NB4 (cell line): ENCODE data around the gene CDH4.

ENCODE experiments used
- MYC ChIP-seq: IDR thresholded peaks from 2 replicates; pipeline ENCODE4 v1.6.1; 2011; ENCODE audit warnings: low read depth, low read length
- POLR2A ChIP-seq: IDR thresholded peaks from 2 replicates; pipeline ENCODE4 v1.6.1; 2011; ENCODE audit warnings: mild to moderate bottlenecking; ENCODE audit not compliant: insufficient read length; ENCODE audit errors: extremely low read depth
- TF ChIP-seq, protein P1 (sequence below): IDR thresholded peaks from one replicate; pipeline ENCODE4 v1.5.1; 2012; ENCODE audit warnings: low read depth, low read length
- TF ChIP-seq, protein P2 (sequence below): IDR thresholded peaks from 2 replicates; pipeline ENCODE4 v1.6.1; 2011; ENCODE audit warnings: low read depth, low read length

DNA sequence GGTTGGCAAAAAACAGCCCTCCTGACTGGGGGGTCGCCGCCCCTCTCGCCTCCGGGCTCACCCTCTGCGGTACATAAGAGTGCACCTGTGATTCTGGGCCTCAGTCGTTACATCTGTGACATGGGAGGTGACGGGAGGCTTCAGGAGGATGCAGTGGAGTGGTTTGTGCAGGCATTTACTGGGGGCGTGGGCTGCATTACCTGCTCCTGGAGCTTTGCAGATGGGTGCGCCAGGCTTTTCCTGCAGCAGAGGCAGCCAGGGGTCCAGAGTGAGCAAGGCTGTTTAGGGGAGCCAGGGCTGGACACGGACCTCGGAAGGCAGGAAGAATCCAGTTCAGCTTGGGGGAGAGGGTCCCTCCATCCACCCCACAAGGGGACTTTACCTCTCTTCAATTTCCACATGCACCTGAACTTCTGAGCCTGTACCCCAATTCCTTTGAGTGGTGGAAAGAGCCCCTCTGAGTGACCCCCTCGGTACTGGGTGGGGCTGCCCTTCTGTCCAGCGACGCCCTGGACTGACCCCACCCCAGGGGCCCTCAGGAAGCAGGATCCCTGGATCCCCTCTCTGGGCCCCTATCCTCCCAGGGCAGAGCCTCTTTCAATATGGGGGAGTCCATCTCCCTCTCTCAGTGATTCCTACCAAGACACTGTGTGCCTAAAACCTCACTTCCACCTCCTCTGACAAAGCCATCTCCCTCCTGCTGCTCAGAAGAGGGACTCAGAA, 679.6 kb downstream of the CDH4 start:
- TF ChIP-seq, protein P1, sequence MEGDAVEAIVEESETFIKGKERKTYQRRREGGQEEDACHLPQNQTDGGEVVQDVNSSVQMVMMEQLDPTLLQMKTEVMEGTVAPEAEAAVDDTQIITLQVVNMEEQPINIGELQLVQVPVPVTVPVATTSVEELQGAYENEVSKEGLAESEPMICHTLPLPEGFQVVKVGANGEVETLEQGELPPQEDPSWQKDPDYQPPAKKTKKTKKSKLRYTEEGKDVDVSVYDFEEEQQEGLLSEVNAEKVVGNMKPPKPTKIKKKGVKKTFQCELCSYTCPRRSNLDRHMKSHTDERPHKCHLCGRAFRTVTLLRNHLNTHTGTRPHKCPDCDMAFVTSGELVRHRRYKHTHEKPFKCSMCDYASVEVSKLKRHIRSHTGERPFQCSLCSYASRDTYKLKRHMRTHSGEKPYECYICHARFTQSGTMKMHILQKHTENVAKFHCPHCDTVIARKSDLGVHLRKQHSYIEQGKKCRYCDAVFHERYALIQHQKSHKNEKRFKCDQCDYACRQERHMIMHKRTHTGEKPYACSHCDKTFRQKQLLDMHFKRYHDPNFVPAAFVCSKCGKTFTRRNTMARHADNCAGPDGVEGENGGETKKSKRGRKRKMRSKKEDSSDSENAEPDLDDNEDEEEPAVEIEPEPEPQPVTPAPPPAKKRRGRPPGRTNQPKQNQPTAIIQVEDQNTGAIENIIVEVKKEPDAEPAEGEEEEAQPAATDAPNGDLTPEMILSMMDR = no peak
- TF ChIP-seq, protein P2, sequence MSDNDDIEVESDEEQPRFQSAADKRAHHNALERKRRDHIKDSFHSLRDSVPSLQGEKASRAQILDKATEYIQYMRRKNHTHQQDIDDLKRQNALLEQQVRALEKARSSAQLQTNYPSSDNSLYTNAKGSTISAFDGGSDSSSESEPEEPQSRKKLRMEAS = no peak
- TF ChIP-seq POLR2A = no peak
- TF ChIP-seq MYC = no peak
